Occipital lobe (tissue), 2 donors: Measurements from ENCODE around the gene ZC3H10. TPM values are rescaled to one million over a fixed set of nuclear protein-coding genes. Genes with fewer than 3 reads are reported as not detected.

ENCODE experiments used
- DNase-seq: peaks from one replicate; lab custom pipeline; 2025; lab: John Stamatoyannopoulos, UW
- total RNA-seq: library from RNA; depleted of rRNA; stranded (reverse); fragments of >200 nt; gene quantifications from one replicate; pipeline ENCODE4 v1.2.3, GENCODE V29; 2014

ZC3H10 gene
- total RNA-seq, 1 donor from 2014 or later, result 10.6 TPM

- no peak for DNase-seq
Measured at GRCh38 chr12:56169229-56169759, 51.2 kb downstream of the ZC3H10 start.

DNA sequence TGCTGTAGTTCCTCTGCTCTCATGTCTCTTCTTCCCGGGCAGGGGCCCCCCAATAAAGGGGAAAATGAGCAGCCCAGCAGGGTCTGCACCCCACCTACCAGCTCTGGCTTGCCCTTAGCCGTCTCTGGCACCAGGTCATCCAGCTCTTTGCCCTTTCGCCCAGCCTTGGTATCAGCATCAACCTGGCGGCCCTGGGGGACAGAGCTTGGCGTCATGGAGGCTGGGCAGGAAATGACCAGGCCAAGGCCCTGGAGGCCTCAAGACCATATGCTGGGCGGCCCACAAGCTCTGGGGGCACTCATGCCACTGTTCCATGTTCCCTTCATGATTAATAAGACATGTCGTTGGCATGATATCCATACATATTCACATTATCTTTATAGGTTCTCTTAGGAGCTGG lies 54.8 kb downstream of the ZC3H10 start:
- no peak for DNase-seq

Other genes starting within 250 kb of the ZC3H10 start
- 20.0 TPM for gene PYM1, start 190.4 kb upstream of the ZC3H10 start, total RNA-seq
- 10.9 TPM for gene DGKA, start 187.1 kb upstream of the ZC3H10 start, total RNA-seq
- not detected for gene PMEL, start 152.2 kb upstream of the ZC3H10 start, total RNA-seq
- gene CDK2, start 151.4 kb upstream of the ZC3H10 start, total RNA-seq, result 6.7 TPM
- gene RAB5B, start 144.2 kb upstream of the ZC3H10 start, total RNA-seq, result 37.4 TPM
- gene SUOX, start 121.0 kb upstream of the ZC3H10 start, total RNA-seq, result 8.3 TPM
- 5.5 TPM for gene IKZF4, start 97.2 kb upstream of the ZC3H10 start, total RNA-seq
- 61.3 TPM for gene RPS26, start 76.3 kb upstream of the ZC3H10 start, total RNA-seq
- 2.2 TPM for gene ERBB3, start 38.1 kb upstream of the ZC3H10 start, total RNA-seq
- gene PA2G4, start 13.7 kb upstream of the ZC3H10 start, total RNA-seq, result 64.9 TPM
- 1,070 TPM for gene RPL41, start 1.6 kb upstream of the ZC3H10 start, total RNA-seq
- 21.8 TPM for gene ESYT1, start 10.0 kb downstream of the ZC3H10 start, total RNA-seq
- 77.0 TPM for gene MYL6B, start 34.3 kb downstream of the ZC3H10 start, total RNA-seq
- 417 TPM for gene MYL6, start 40.1 kb downstream of the ZC3H10 start, total RNA-seq
- 80.6 TPM for gene SMARCC2, start 71.2 kb downstream of the ZC3H10 start, total RNA-seq
- 78.1 TPM for gene RNF41, start 103.7 kb downstream of the ZC3H10 start, total RNA-seq
- 20.1 TPM for gene NABP2, start 106.1 kb downstream of the ZC3H10 start, total RNA-seq
- gene SLC39A5, start 111.8 kb downstream of the ZC3H10 start, total RNA-seq, result not detected
- 9.2 TPM for gene ANKRD52, start 140.1 kb downstream of the ZC3H10 start, total RNA-seq
- 12.9 TPM for gene COQ10A, start 148.7 kb downstream of the ZC3H10 start, total RNA-seq
- gene CS, start 182.1 kb downstream of the ZC3H10 start, total RNA-seq, result 90.9 TPM
- 40.4 TPM for gene CNPY2, start 197.7 kb downstream of the ZC3H10 start, total RNA-seq
- gene PAN2, start 215.7 kb downstream of the ZC3H10 start, total RNA-seq, result 29.9 TPM
- gene IL23A, start 220.6 kb downstream of the ZC3H10 start, total RNA-seq, result not detected
- 84.4 TPM for gene STAT2, start 241.8 kb downstream of the ZC3H10 start, total RNA-seq
- gene APOF, start 244.6 kb downstream of the ZC3H10 start, total RNA-seq, result not detected